GM18870 (cell line): ENCODE data around the gene AGAP1.

Source experiments
- ATAC-seq: cut with Tn5 transposase; IDR thresholded peaks from one replicate; pipeline ENCODE4 v1.9.1; 2021; ENCODE audit warnings: moderate library complexity; ENCODE audit not compliant: unreplicated experiment

AGAP1 gene

DNA sequence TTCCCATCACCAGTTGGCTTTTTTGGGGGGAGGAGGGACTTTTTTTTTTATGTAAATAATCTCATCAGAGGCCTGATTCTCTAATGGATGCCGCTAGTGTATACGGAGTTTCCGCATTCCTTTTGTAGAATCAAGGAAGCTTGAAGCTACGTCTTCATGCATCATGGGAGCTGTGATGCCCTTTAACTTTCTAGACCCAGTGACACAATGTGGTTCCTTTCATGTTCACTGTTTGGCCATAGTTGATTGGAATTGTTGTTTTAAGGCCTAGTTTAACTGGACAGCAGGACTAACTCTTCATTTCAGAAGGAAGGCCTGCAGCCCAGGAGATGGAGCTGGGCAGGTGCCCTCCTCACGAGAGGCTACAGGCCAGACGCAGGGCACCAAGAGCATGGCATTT lies 287.9 kb downstream of the AGAP1 start:
- ATAC-seq: no peak

DNA sequence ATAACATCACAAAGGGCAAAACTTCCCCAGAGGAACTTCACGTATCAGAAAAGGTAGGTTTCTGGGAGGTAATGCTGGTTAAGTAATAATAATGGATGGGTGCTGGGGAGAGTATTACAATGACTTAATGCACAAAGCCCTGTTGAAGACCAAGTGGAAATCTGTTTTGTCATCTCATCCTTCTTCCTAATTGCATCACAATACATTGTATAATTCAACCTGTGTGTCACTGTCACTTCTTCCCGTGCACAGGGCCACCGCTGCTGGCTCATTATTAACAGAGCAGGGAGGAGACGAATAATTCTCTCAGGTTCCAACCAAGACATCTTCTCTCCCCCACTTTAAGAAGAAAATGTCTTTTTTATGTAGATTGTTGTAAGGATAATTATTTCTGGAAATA lies 290.9 kb downstream of the AGAP1 start:
- ATAC-seq: no peak

DNA sequence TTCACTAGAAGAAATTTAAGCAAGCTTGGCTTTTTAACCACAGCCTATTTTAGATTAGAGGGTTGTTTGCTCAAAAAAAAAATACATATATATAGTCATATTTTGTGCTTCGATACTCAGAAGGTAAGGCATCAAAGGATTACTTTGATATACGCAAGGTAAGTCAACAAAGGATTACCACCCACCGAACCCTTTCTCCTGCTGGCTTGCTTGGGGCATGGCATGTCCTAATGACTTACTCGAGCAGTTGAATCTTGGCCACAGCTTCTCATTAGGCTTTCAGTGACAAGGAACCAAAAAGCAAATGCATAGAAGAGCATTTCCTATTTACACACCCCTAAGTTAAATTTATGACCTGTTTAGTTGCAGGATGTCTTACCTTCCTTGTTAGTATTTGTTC lies 295.7 kb downstream of the AGAP1 start:
- ATAC-seq: no peak

DNA sequence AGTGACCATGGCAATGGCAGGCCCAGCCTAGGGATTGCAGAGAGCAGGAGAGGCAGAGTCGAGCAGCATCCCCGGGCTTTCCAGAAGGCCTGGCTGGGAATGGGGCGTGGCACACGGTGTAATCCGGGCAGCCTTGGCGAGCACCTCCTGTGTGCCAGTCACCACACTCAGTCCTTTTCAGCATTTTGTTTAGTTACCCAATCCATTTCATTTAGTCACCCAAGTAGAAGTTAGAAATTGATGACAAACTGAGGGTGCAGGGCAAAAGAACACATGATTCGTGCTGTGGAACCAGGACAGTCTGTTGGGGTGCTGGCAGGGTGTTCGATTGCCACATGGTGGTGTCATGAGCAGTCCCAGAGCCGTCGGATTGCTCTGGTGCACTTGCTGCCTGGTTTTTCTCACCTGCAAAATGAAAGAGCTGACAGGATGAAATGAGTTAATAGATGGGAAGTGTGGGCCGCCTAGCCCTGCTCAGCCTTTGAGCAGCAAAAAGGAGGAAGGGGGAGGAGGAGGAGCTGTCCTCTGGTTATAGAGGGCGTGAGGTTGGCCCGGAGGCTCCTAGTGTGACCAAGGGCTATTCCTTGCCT lies 299.4 kb downstream of the AGAP1 start:
- no peak for ATAC-seq

DNA sequence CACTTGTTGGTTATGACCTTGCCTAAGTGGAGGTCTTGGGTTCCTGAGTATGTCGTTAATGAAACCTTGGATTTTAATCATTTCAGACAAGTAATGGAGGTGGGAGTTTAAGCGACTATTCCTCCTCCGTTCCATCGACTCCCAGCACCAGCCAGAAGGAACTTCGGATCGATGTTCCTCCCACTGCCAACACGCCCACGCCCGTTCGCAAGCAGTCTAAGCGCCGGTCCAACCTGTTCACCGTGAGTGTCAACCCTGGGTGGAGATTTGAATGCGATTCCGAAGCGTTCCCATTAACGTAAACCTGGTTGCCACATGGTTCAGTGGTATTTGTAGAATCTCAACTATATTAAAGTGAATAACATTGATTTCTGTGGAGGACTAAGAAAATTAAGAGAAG lies 305.4 kb downstream of the AGAP1 start:
- no peak for ATAC-seq

DNA sequence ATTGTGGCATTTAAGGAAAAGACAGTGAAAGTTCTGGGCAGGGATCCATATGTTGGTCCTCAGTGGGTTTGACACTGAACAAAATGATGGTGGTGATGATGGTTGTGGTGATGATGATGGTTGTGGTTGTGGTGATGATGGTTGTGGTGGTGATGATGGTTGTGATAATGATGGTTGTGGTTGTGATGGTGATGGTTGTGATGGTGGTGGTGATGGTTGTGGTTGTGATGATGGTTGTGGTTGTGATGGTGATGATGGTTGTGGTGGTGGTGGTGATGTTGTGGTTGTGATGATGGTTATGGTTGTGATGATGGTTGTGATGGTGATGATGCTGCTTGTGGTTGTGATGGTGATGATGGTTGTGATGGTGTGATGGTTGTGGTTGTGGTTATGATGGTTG lies 308.7 kb downstream of the AGAP1 start:
- no peak for ATAC-seq

DNA sequence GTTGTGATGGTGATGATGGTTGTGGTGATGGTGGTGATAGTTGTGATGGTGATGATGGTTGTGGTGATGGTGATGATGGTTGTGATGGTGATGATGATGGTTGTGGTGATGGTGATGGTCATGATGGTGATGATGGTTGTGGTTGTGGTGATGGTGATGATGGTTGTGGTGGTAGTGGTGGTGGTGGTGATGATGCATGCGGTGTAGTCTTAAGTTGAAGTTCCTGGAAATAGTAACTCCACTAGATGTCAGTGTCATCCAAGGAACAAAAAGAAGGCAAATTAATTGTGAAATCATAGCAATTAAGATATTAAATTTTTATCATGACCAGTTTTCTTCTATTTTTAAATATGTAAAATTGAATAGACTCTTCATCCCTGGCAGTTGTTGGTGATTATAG lies 309.2 kb downstream of the AGAP1 start:
- ATAC-seq: no peak

DNA sequence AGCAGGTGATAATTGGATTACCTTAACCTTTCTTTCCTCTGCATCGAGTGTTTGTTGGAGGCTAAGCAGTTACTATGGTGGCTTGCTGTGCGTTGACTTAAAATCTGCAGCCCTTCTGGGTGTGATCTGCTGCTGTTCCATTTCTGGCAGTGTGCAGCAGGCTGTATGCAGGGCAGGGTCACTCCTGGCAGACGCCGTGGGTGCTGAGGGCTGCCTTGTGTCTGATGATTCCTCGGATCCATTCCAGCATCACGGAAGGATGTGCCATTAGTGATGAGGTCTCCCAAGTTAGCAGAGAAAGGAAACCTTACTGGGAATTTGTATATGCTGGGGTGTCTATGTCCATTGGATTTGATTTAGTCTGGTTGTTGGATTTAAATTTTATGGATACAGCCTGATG lies 310.8 kb downstream of the AGAP1 start:
- no peak for ATAC-seq

DNA sequence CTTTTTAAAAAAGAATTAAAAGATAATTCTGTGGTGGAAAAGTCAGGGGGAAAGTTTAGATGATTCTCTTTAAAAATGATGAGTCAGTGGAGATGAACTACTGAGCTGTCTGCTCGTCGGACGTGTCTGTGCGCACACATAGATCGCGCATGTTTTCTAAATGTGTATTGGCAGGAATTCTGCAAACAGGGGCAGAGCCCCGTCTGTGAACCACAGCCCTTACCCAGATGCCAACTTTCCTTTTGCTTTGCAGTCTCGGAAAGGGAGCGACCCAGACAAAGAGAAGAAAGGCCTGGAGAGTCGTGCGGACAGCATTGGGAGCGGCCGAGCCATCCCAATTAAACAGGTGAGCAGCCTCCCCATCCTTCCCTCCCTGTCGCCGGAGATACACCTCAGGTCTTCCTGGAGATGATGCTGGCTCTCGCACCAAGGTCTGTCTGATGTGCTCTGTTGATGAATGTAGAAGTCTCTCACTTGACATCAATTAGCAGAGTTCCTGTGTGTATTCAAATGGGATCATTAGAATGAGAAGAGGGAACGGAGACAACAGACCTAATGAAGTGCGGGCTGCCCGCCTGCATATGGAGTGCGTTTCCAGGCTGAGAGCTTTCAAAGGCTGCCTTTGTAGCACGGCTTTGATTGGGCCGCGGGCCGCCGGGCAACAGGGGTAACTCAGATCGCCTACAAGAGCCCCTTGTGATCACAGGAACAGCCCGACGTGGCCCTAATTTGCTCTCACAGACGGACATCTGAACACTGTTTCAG lies 313.3 kb downstream of the AGAP1 start:
- no peak for ATAC-seq

DNA sequence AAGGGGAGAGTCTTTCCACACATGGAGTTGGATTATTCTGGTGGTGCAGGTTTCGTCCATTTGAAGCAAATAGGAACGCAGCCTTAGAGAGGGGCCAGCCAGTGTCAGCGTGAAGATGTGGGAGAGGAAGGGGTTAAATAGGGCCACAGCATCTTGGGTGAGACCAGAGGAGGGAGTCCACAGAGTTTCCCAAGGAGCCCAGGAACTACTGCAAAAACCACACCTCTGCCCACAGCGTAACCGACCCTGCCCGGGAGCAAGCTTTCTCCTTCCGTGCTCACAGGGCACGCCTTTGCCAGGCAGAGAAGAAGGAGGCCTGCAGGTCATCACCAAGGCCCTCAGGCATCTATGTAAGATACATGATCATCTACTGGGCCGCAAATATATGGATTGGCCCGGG lies 314.5 kb downstream of the AGAP1 start:
- ATAC-seq: no peak

DNA sequence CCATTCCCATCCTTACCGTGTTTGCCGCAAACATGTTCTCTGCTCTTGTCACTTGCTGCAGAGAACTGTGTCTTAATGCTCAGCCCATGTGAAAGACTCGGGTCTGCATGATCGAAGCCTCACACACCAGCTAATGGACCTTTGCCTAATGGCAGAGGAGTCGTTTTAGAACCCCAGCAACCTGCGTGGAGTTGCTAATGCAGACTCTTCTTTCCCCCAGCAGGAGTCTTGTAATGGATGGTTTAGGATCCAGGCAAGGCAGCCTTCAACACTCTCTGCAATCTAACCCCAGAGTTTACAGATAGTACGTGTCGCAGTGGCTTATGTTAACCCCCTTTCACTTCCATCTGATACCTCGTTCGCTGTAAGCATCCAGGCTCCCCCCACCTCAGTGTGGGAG lies 316.4 kb downstream of the AGAP1 start:
- no peak for ATAC-seq

DNA sequence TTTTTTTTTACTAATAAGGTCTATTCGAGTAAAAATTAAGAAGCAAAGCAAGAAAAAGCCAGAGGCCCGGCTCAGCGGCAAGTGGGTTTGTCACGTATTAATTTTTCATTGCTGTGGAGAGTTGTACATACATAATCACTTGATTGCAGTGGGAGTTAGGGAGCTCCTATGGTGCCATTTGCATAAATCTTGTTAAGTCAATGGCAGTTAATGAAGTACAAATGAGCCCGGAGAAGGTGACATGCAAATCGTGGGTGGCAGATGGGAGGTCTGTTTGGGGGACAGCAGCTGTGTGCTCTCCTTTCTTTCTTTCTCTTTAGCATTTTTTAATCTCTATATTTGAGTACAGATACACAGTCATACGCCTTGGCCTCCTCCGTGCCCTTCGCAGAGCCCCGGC lies 317.0 kb downstream of the AGAP1 start:
- ATAC-seq: no peak

DNA sequence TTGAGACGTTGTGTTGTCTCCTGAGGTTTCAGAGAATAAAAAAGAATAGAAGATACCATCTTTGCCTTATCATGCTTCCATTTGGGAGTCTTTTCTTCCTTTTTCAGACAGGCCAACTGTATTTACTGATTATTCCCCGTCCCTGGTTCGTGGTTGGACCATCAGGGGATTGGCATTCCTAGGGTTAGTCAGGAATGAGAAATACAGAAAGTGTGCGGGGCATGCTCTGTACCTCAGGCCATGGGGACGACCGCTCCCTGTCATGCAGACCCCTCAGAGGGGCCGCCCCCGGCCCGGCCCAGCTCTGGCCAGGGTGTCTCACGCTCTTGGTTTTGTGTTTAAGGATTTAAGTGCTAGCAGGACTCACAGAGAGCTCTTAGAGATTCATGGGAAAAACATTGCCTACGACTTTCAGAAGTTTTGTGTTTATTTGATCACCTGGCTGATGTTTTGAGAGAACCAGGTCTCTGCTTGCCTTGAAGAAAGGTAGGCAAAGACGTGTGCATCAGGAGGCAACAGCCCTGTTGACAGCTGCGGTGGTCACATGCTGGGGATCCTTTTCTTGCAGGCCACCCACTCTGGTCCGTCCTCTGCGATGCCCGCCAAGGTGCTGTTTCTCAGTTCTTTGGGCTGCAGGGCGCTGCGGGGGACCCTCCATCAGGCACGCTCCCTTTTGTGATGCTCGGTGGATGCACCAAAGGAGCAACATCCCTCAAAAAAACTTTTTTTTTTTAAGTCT lies 317.8 kb downstream of the AGAP1 start:
- ATAC-seq: no peak

DNA sequence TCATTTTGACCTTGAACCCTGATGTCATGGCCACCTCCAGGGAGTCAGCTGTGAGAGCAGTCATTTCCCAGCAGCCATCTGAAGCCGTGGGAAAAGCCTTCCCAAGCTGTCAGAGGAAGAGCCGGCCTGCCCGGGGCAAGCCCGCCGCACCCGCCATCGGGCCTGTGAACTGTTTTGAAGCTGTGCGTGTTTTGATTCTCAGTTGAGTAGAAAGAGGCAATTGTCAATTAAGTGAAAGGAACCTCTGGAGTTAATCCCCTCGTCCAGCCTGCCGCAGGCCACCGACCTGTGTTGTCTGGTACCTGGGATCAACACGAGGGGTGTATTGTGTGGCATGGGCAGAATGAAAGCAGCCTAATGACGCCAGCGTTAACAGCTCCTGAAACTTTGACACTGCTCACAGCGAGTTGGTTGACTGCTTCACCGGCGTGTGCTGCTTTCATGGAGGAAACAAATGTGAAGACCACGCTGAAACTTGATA lies 318.4 kb downstream of the AGAP1 start:
- no peak for ATAC-seq

DNA sequence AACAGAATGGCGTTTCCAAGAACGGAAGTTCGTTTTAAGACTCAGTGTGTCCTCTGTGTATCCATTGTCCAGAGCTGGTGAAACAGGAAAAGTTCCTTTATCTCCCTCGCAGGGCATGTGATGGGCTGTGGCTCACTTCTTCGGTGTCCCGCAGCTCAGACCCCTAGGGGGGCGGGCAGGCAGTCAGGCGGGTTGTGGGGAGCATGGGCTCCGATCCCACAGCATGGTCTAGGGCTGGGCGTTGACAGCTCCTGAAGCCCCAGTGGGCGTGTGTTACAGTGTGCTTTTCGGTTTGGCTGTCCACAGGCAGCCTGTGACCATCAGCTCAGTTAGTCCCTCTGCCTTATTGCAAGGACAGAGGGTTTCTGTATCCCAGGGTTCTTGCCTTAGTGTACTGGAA lies 319.6 kb downstream of the AGAP1 start:
- ATAC-seq: no peak

DNA sequence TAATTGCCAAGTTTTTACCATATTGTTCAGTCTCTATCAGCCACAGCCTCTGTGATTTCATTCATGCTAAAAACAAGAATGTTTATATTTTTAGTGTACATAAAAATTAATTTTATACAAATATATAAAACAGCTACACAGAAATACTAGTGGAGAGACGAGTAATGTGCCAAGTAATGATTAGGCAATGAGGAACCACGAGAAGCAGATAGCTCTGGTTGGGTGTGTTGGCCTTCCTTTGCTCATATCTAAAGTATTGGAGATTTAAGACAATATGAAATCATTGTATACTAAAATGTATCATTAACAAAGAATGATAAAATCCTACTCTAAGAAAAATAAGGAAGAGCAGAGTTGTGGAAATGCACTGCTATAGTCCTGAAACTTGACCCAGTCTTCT lies 326.7 kb downstream of the AGAP1 start:
- ATAC-seq: no peak

DNA sequence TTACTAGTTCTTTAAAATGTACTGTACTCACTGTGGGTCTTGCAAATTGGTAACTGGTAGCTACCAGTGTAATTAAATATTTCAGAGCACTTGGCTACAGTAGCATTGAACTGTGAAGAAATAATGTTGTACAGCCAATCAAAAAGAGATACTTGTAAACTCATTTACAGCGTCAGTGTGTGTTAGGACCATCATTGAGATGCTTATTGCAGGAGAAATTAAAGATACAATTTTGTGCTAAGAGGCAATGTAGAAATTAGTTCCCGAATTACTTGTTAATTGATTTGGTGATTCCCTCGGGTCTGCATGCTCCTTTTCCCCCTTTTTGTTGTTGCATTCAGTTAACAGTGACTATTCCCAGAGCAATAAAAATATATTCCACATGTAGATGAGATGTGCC lies 330.5 kb downstream of the AGAP1 start:
- no peak for ATAC-seq

DNA sequence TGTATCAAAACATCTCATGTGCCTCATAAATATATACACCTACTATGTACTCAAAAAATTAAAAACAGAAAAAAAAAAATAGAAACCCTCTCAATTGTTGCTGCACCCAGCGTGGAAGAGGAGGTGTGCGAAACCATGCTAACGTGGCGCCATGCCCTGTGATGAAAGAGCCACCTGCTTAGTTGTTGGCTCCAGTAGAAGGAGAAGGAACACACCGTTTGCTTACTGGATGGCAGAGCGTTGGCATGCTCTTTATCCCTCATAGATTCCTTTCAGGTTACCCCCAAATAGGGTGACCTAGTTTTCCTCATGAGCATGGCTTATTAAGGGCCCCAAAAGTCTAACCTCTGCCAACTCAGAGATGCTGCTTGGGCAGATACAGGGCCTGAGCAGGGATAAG lies 332.1 kb downstream of the AGAP1 start:
- no peak for ATAC-seq

DNA sequence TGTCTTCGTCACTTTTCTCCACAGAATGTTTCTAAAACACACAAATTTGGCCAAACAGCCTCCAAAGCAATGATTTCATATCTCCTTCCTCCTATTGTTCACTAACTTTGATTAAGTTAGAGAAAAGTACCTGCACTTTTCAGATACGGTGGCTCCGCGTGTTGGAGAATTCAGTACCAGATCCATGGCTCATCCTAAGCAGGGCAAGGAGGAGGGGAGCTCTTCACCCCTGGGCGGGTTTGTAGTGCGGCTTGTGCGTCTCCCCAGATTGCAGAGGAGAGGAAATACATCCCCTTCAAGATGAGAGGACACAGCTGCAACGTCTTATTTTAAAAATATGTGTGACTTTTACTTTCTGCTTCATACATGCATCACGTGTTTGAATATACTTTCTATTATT lies 333.0 kb downstream of the AGAP1 start:
- ATAC-seq: no peak

DNA sequence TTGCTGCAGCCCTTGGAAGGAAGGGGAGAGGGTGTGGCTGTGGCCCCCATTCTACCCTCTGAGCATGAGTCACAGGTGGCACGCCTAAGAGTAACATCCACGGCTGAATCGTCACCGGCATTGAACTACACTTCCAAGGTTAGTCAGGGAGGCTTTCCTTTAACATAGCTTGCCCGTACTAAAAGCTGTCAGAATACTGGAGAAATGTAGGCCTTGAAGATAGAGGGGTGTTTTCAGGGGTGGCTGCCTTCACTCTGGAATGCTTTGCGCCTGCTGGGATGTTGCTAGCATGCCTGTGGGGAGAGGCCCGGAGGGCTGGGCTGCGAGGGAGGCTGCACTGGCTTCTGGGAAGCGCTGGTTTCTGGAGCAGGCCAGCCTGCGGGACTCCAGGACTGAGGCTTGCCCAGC lies 333.7 kb downstream of the AGAP1 start:
- ATAC-seq: no peak

DNA sequence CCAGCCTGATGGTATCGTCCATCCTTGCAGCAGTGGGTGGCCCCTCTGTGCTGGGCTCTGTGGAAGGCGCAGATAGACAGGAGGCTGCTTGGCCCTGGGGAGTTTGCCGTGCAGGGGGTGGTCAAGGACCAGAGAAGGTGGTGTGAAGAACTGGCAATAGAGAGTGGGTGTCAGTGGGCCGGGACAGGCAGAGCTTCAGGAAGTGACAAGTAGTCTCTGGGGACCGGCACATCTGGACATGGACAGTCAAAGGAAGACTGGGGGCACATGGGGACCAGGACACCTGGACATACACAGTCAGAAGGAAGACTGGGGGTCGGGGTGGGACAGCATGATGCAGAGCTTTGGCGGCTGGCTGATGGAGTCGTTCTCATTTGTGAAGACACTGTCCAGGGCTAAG lies 335.9 kb downstream of the AGAP1 start:
- ATAC-seq: no peak

DNA sequence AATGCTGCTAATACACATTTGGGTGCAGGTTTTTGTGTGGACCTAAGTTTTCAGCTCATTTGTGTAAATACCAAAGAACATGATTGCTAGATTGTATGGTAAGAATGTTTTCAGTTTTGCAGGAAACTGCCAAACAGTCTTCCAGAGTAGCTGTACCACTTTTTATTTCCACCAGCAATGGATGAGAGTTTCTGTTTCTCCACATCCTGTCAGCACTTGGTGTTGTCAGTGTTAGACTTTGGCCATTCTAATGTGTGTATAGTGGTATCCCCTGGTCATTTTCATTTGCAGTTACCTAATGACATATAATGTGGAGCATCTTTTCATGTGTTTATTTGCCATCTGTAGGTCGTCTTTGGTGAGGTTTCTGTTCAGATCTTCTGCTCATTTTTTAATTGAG lies 337.9 kb downstream of the AGAP1 start:
- no peak for ATAC-seq
